HepG2 (cell line): ENCODE data around the gene NGEF. TPM values are rescaled to one million over a fixed set of nuclear protein-coding genes. Genes with fewer than 3 reads are reported as not detected.

Experiments
- BRCA1 ChIP-seq: sonication (generic); formaldehyde crosslinking; IDR thresholded peaks from 2 replicates; pipeline ENCODE4 v1.4.0; 2020; ENCODE audit warnings: missing genetic modification reagents
- CENPBD1 ChIP-seq: sonication (generic); formaldehyde crosslinking; IDR thresholded peaks from 2 replicates; pipeline ENCODE4 v1.8.0; 2022; ENCODE audit warnings: missing genetic modification reagents, low read depth, mild to moderate bottlenecking, borderline replicate concordance
- CHD2 ChIP-seq: IDR thresholded peaks from 2 replicates; pipeline ENCODE4 v1.6.1; 2011; ENCODE audit warnings: low read depth, low read length, improper control_type of control experiment
- EEA1 ChIP-seq: sonication (generic); formaldehyde crosslinking; IDR thresholded peaks from 2 replicates; pipeline ENCODE4 v1.5.1; 2020; ENCODE audit warnings: mild to moderate bottlenecking, missing genetic modification reagents, borderline replicate concordance
- ETS1 ChIP-seq: sonication (generic); formaldehyde crosslinking; IDR thresholded peaks from 2 replicates; pipeline ENCODE4 v1.4.0; 2020; ENCODE audit warnings: missing genetic modification reagents
- ETV5 ChIP-seq: IDR thresholded peaks from 2 replicates; pipeline ENCODE4 v1.6.1; 2018; ENCODE audit warnings: missing biosample characterization, missing genetic modification reagents, inconsistent platforms, borderline replicate concordance
- FOSL2 ChIP-seq: sonication (generic); formaldehyde crosslinking; IDR thresholded peaks from 2 replicates; pipeline ENCODE4 v1.4.0; 2020; ENCODE audit warnings: missing genetic modification reagents
- FOXJ3 ChIP-seq: sonication (generic); formaldehyde crosslinking; IDR thresholded peaks from 2 replicates; pipeline ENCODE4 v1.4.0; 2020; ENCODE audit warnings: missing genetic modification reagents, mild to moderate bottlenecking, borderline replicate concordance
- HIC2 ChIP-seq: sonication (generic); formaldehyde crosslinking; IDR thresholded peaks from 2 replicates; pipeline ENCODE4 v1.9.0; 2022; ENCODE audit warnings: low read depth, missing genetic modification reagents
- KIAA2018 ChIP-seq: sonication (generic); formaldehyde crosslinking; IDR thresholded peaks from 2 replicates; pipeline ENCODE4 v1.5.0; 2020; ENCODE audit warnings: mild to moderate bottlenecking, missing genetic modification reagents, borderline replicate concordance
- SP2 ChIP-seq: sonication (generic); formaldehyde crosslinking; IDR thresholded peaks from 2 replicates; pipeline ENCODE4 v1.5.1; 2020; ENCODE audit warnings: mild to moderate bottlenecking, missing genetic modification reagents
- THAP11 ChIP-seq: IDR thresholded peaks from 2 replicates; pipeline ENCODE4 v1.6.1; 2016; ENCODE audit warnings: missing biosample characterization, missing genetic modification reagents
- ZBTB42 ChIP-seq: sonication (generic); formaldehyde crosslinking; IDR thresholded peaks from 2 replicates; pipeline ENCODE4 v1.5.0; 2020; ENCODE audit warnings: mild to moderate bottlenecking, missing genetic modification reagents
- ZFP82 ChIP-seq: sonication (generic); formaldehyde crosslinking; IDR thresholded peaks from 2 replicates; pipeline ENCODE4 v1.5.1; 2020; ENCODE audit warnings: mild to moderate bottlenecking, missing genetic modification reagents, borderline replicate concordance
- ZFY ChIP-seq: sonication (generic); formaldehyde crosslinking; IDR thresholded peaks from 2 replicates; pipeline ENCODE4 v1.4.0; 2020; ENCODE audit warnings: missing genetic modification reagents
- ZNF143 ChIP-seq: sonication (generic); formaldehyde crosslinking; IDR thresholded peaks from 2 replicates; pipeline ENCODE4 v1.4.0; 2020; ENCODE audit warnings: missing genetic modification reagents
- ZNF205 ChIP-seq: IDR thresholded peaks from 2 replicates; pipeline ENCODE4 v1.6.1; 2018; ENCODE audit warnings: missing biosample characterization, missing genetic modification reagents
- ZNF296 ChIP-seq: sonication (generic); formaldehyde crosslinking; conservative IDR thresholded peaks from 2 replicates; pipeline ENCODE4 v1.5.0; 2020; ENCODE audit warnings: mild to moderate bottlenecking, missing genetic modification reagents
- ZNF7 ChIP-seq: IDR thresholded peaks from 2 replicates; pipeline ENCODE4 v1.6.1; 2016; ENCODE audit warnings: missing biosample characterization, missing genetic modification reagents
- ZNF788 ChIP-seq: sonication (generic); formaldehyde crosslinking; IDR thresholded peaks from 2 replicates; pipeline ENCODE4 v1.5.0; 2020; ENCODE audit warnings: mild to moderate bottlenecking, missing genetic modification reagents, borderline replicate concordance
- polyA plus RNA-seq, 8 experiments: library from polyadenylated mRNA; depleted of rRNA in 3 of 8; stranded (reverse) in 7 of 8; unstranded in 1 of 8; fragments of >200 nt; fragmentation: Illumina TruSeq in 4 of 8; extraction: Trizol in 4 of 8; gene quantifications; 2 replicates each; pipeline versions ENCODE4 v1.2.1 to v1.2.3, GENCODE V29; 2011 to 2016; ENCODE audit warnings: low read depth in 4 of 8, missing spikeins in 1 of 8, mixed read lengths in 1 of 8; ENCODE audit not compliant: insufficient read depth in 1 of 8
- total RNA-seq, 5 experiments: library from RNA; depleted of rRNA; stranded (reverse); fragments of >200 nt; fragmentation: Illumina TruSeq; extraction: Trizol; gene quantifications; 2 replicates each; pipeline ENCODE4 v1.2.3, GENCODE V29; 2016; ENCODE audit warnings: low read depth in 1 of 5

The NGEF gene
- total and polyA plus RNA-seq, 2 of the 13 experiments (the other 11 are each of a cell fraction or from before 2014, with no cell fraction given) = 14.4 to 36.9 TPM

- peak; percentile 90 for TF ChIP-seq ZNF788 (CRISPR knock-in tag)
- peak; percentile 56 for TF ChIP-seq ZFY (CRISPR knock-in tag)
- TF ChIP-seq BRCA1 (CRISPR knock-in tag) = no peak
- TF ChIP-seq ZNF7 (CRISPR knock-in tag) = no peak
- no peak for TF ChIP-seq KIAA2018
- TF ChIP-seq ETV5 (CRISPR knock-in tag) = peak; percentile 96
- TF ChIP-seq CENPBD1 = no peak
- peak; percentile 83 for TF ChIP-seq FOSL2 (CRISPR knock-in tag)
- no peak for TF ChIP-seq SP2 (CRISPR knock-in tag)
- peak; percentile 99 for TF ChIP-seq HIC2 (CRISPR knock-in tag)
- no peak for TF ChIP-seq ETS1 (CRISPR knock-in tag)
- TF ChIP-seq ZFP82 (CRISPR knock-in tag) = no peak
- no peak for TF ChIP-seq ZNF296
- TF ChIP-seq FOXJ3 (CRISPR knock-in tag) = peak; percentile 80
- TF ChIP-seq CHD2 = no peak
- no peak for TF ChIP-seq ZBTB42 (CRISPR knock-in tag)
- TF ChIP-seq ZNF205 (CRISPR knock-in tag) = peak; percentile 72; the same call in 1 of the 2 replicates
- TF ChIP-seq THAP11 (CRISPR knock-in tag) = peak; percentile 79
- peak; percentile 55; the same call in 1 of the 2 replicates for TF ChIP-seq ZNF143
- no peak for TF ChIP-seq EEA1 (CRISPR knock-in tag)
These were observed at the start of gene NGEF (continued) for GRCh38 chr2:233013027-233013461.
